ENCODE data around the gene AKAP1. TPM values are rescaled to one million over a fixed set of nuclear protein-coding genes. Genes with fewer than 3 reads are reported as not detected.

The AKAP1 gene
- total RNA-seq, 3 donors from 2014 or later: 38.1 to 87.7 (median 63.9) TPM

GRCh38 chr17:57106107-57106835 is 21.2 kb downstream of the AKAP1 start:
- DNase-seq (ENCODE audit: low spot score in 2 of 2): no peak
- no peaks in the 10 kb centered on the region for H3K9me3 ChIP-seq
- H3K27me3 ChIP-seq: no peaks in the 10 kb centered on the region
- peak overlapping the region; percentile 76 to 87 for H3K27ac ChIP-seq
- H3K4me3 ChIP-seq: no peak overlapping the region
- intact Hi-C loops (cut with DNase I; ENCODE audit: low total_unique reads): loop anchor here (2.0 kb wide), 1 partner anchor 57 kb away; no protein-coding TSS in a partner anchor
- TF ChIP-seq POLR2AphosphoS5 (IDR thresholded peaks at IDR 0.05) (no peak), POLR2A (IDR thresholded peaks at IDR 0.05) (no peak), CTCF (IDR thresholded peaks at IDR 0.05) (no peak)
- H3K4me1 ChIP-seq: peaks cover 0 to 31% of the 10 kb centered on the region in 2 donors
- no peaks in the 10 kb centered on the region for H3K36me3 ChIP-seq

GRCh38 chr17:57106836-57107497 is 21.9 kb downstream of the AKAP1 start:
- no peak for DNase-seq (ENCODE audit: low spot score in 2 of 2)
- intact Hi-C loops (cut with DNase I; ENCODE audit: low total_unique reads): loop anchor here (2.0 kb wide), 1 partner anchor 56 kb away; no protein-coding TSS in a partner anchor
- Histone ChIP-seq H3K36me3 (no peaks in the 10 kb centered on the region), H3K27me3 (no peaks in the 10 kb centered on the region), H3K9me3 (no peaks in the 10 kb centered on the region), H3K4me1 (peaks cover 0 to 31% of the 10 kb centered on the region in 2 donors), H3K27ac (peak overlapping the region; percentile 76 to 87), H3K4me3 (no peak overlapping the region)
- TF ChIP-seq POLR2AphosphoS5 (IDR thresholded peaks at IDR 0.05) (no peak), CTCF (IDR thresholded peaks at IDR 0.05) (no peak), POLR2A (IDR thresholded peaks at IDR 0.05) (no peak)

- Histone ChIP-seq H3K4me3 (no peak overlapping the region), H3K27ac (peak overlapping the region; percentile 76 to 87), H3K27me3 (no peaks in the 10 kb centered on the region), H3K4me1 (peaks cover 0 to 31% of the 10 kb centered on the region in 2 donors), H3K36me3 (no peaks in the 10 kb centered on the region), H3K9me3 (no peaks in the 10 kb centered on the region)
- no peak for TF ChIP-seq CTCF (IDR thresholded peaks at IDR 0.05)
- TF ChIP-seq POLR2AphosphoS5 (IDR thresholded peaks at IDR 0.05): peak in 1 of 3 donors; percentile 11
- peak in 1 of 2 donors; percentile 55 for DNase-seq (ENCODE audit: low spot score in 2 of 2)
- intact Hi-C loops (cut with DNase I; ENCODE audit: low total_unique reads): loop anchor here (2.0 kb wide), 1 partner anchor 55 kb away; no protein-coding TSS in a partner anchor
Observed at GRCh38 chr17:57107498-57108101, 22.6 kb downstream of the AKAP1 start.

- peaks cover 0 to 31% of the 10 kb centered on the region in 2 donors for H3K4me1 ChIP-seq
Observed at GRCh38 chr17:57108671-57109392, 23.8 kb downstream of the AKAP1 start.

More at GRCh38 chr17:57108671-57109392, 23.8 kb downstream of the AKAP1 start:
- H3K27ac ChIP-seq: peak overlapping the region; percentile 78 to 87
- no peaks in the 10 kb centered on the region for H3K9me3 ChIP-seq
- no peak overlapping the region for H3K4me3 ChIP-seq
- intact Hi-C loops (cut with DNase I; ENCODE audit: low total_unique reads): no loop called here
- DNase-seq (ENCODE audit: low spot score in 2 of 2): no peak
- TF ChIP-seq POLR2A (IDR thresholded peaks at IDR 0.05) (no peak), POLR2AphosphoS5 (IDR thresholded peaks at IDR 0.05) (no peak)
- H3K27me3 ChIP-seq: no peaks in the 10 kb centered on the region
- no peaks in the 10 kb centered on the region for H3K36me3 ChIP-seq
